ENCODE results near the gene ARMC3.
A peak's percentile ranks its signal among the peaks of the same experiment; 100 is the strongest.
"Not testable (repeated sequence)": the region's sequence is repeated elsewhere in the genome, so short reads cannot be mapped to it uniquely, and the experiment has no call there.

The ARMC3 gene

GRCh38 chr10:23040002-23040401 lies 112.1 kb downstream of the ARMC3 start:
- DNase-seq (ENCODE audit: low read depth in 2 of 2, low spot score in 1 of 2): no peak

GRCh38 chr10:23046027-23046426 lies 118.2 kb downstream of the ARMC3 start:
- DNase-seq (ENCODE audit: low read depth in 2 of 2, low spot score in 1 of 2): no peak

- DNase-seq (ENCODE audit: low read depth in 2 of 2, low spot score in 1 of 2): no peak
Measured at GRCh38 chr10:23047201-23048050, 119.6 kb downstream of the ARMC3 start.

- no peak for DNase-seq (ENCODE audit: low read depth in 2 of 2, low spot score in 1 of 2)
Measured at GRCh38 chr10:23048191-23048590, 120.3 kb downstream of the ARMC3 start.

GRCh38 chr10:23051278-23051677 lies 123.4 kb downstream of the ARMC3 start:
- DNase-seq (ENCODE audit: low read depth in 2 of 2, low spot score in 1 of 2): no peak

GRCh38 chr10:23051855-23052331 lies 124.0 kb downstream of the ARMC3 start:
- DNase-seq (ENCODE audit: low read depth in 2 of 2, low spot score in 1 of 2): no peak

- no peak for DNase-seq (ENCODE audit: low read depth in 2 of 2, low spot score in 1 of 2)
Measured at GRCh38 chr10:23053036-23053435, 125.2 kb downstream of the ARMC3 start.

- no peak for DNase-seq (ENCODE audit: low read depth in 2 of 2, low spot score in 1 of 2)
Measured at GRCh38 chr10:23055424-23056185, 127.8 kb downstream of the ARMC3 start.

- no peak for DNase-seq (ENCODE audit: low read depth in 2 of 2, low spot score in 1 of 2)
Measured at GRCh38 chr10:23056186-23056579, 128.3 kb downstream of the ARMC3 start.

- no peak for DNase-seq (ENCODE audit: low read depth in 2 of 2, low spot score in 1 of 2)
Measured at GRCh38 chr10:23058366-23058765, 130.5 kb downstream of the ARMC3 start.

- no peak for DNase-seq (ENCODE audit: low read depth in 2 of 2, low spot score in 1 of 2)
Measured at GRCh38 chr10:23060918-23061317, 133.1 kb downstream of the ARMC3 start.

- no peak for DNase-seq (ENCODE audit: low read depth in 2 of 2, low spot score in 1 of 2)
Measured at GRCh38 chr10:23063045-23063972, 135.5 kb downstream of the ARMC3 start.

- DNase-seq (ENCODE audit: low read depth in 2 of 2, low spot score in 1 of 2): no peak
Measured at GRCh38 chr10:23063973-23064812, 136.3 kb downstream of the ARMC3 start.

- not testable (repeated sequence) for DNase-seq (ENCODE audit: low read depth in 2 of 2, low spot score in 1 of 2)
Measured at GRCh38 chr10:23064813-23065114, 136.9 kb downstream of the ARMC3 start.

GRCh38 chr10:23065181-23065948 lies 137.5 kb downstream of the ARMC3 start:
- no peak for DNase-seq (ENCODE audit: low read depth in 2 of 2, low spot score in 1 of 2)

GRCh38 chr10:23067337-23067736 lies 139.5 kb downstream of the ARMC3 start:
- no peak for DNase-seq (ENCODE audit: low read depth in 2 of 2, low spot score in 1 of 2)

GRCh38 chr10:23067939-23068775 lies 140.3 kb downstream of the ARMC3 start:
- DNase-seq (ENCODE audit: low read depth in 2 of 2, low spot score in 1 of 2): peak; percentile 41

- no peak for DNase-seq (ENCODE audit: low read depth in 2 of 2, low spot score in 1 of 2)
Measured at GRCh38 chr10:23069019-23069815, 141.4 kb downstream of the ARMC3 start.
